Measurements from ENCODE around the gene NDC80.

GRCh38 chr18:2609604-2610003, 38.2 kb downstream of the NDC80 start:
- TF ChIP-seq CTCF (IDR thresholded peaks at IDR 0.05) (no peak), POLR2A (IDR thresholded peaks at IDR 0.05) (no peak)

All from suprapubic skin (tissue), 3 donors.